ENCODE data around the gene UTP14A. TPM values are rescaled to one million over a fixed set of nuclear protein-coding genes. Genes with fewer than 3 reads are reported as not detected.
"Not testable (repeated sequence)": the region's sequence is repeated elsewhere in the genome, so short reads cannot be mapped to it uniquely, and the experiment has no call there.

UTP14A gene
- polyA plus RNA-seq, 1 of the 3 experiments (the other 2 are of a cell fraction): 25.4 TPM

DNA sequence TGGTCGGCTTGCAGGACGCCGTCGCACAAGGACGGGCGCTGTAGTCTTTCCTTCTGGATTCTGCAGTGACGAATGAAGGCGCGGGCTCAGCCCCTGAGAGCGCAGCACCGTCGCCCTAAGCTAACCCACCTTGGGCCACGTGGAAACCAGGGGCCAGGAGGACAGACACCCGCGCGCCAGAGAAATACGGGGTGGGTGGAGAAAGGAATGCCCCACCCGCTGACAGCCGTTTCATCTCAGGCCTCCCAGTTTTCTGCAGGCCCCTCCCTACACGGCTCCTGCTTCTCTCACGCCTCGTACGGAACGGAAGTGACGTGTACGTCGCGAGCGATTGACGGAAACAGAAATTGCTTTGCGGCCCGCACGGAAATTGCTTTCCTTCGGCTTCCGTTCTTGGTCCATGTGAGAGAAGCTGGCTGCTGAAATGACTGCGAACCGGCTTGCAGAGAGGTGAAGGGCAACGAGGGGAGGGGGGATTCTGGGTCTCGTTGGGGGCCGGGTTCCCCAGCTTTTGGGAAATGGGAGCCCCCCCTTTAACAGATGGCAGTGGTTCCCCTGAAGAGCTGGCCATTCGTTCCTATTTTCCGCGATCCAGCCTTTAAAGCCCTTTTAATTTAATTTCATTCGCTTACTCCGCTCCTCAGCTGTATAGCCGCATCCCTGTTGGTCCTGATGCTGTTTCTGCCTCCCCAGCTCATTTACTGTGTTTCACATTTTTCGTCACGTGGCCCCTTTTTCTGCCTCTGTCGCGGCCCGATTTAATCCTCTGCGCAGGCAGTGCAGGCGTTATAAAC lies at the start of gene UTP14A (continued):
- TF ChIP-seq, protein P1, sequence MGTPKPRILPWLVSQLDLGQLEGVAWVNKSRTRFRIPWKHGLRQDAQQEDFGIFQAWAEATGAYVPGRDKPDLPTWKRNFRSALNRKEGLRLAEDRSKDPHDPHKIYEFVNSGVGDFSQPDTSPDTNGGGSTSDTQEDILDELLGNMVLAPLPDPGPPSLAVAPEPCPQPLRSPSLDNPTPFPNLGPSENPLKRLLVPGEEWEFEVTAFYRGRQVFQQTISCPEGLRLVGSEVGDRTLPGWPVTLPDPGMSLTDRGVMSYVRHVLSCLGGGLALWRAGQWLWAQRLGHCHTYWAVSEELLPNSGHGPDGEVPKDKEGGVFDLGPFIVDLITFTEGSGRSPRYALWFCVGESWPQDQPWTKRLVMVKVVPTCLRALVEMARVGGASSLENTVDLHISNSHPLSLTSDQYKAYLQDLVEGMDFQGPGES (IDR thresholded peaks at IDR 0.05; ENCODE audit: low read depth, low read length): no peak

DNA sequence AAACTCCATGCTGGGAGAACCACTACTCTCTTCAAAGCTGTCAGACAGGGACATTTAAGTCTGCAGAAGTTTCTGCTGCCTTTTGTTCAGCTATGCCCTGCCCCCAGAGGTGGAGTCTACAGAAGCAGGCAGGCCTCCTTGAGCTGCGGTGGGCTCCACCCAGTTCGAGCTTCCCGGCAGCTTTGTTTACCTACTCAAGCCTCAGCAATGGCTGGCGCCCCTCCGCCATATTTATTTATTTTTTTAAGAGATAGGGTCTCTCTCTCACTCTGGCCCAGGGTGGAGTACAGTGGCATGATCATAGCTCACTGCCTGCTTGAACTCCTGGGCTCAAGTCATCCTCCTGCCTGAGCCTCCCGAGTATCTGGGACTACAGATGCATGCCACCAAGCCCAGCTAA lies 46.8 kb upstream of the UTP14A start:
- CTCF ChIA-PET; H2AFZ ChIP-seq (ENCODE audit: low read depth); H3K9me3 ChIP-seq; H3K4me2 ChIP-seq; H3K36me3 ChIP-seq (replicated peaks in 1 of 2; ENCODE audit: control insufficient read depth in 1 of 2, insufficient read depth in 2 of 2, low read length in 1 of 2); H3K9me2 ChIP-seq; H3K27ac ChIP-seq (ENCODE audit: low read depth in 2 of 2, low read length in 1 of 2); H3K4me1 ChIP-seq (ENCODE audit: control insufficient read depth in 1 of 2, insufficient read depth in 2 of 2, low read depth in 1 of 2, low read length in 1 of 2); H3K9ac ChIP-seq; H3K27me3 ChIP-seq (ENCODE audit: insufficient read depth); H3K4me3 ChIP-seq (ENCODE audit: low read depth in 2 of 2, low read length in 1 of 2); H4K20me1 ChIP-seq (ENCODE audit: insufficient read depth); DNase-seq; POLR2A ChIA-PET; H3F3A ChIP-seq (replicated peaks; ENCODE audit: insufficient read depth); H3K79me2 ChIP-seq (ENCODE audit: insufficient read depth): not testable (repeated sequence)
- 20% methylated on average over 6 of the region's 6 CpGs for WGBS (ENCODE audit: low lambda C conversion rate)

DNA sequence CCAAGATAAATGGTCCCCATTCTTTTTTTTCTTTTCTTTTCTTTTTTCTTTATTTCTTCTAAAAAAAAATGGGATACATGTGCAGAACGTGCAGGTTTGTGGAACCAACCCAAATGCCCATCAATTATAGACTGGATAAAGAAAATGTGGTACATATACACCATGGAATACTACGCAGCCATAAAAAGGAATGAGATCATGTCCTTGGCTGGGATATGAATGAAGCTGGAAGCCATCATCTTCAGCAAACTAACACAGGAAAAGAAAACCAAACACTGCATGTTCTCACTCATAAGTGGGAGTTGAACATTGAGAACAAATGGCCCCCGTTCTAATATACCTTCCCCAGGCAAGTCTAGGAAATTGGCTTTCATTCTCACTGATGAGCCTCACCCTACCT lies 39.6 kb upstream of the UTP14A start:
- H3K36me3 ChIP-seq (replicated peaks in 1 of 2; ENCODE audit: control insufficient read depth in 1 of 2, insufficient read depth in 2 of 2, low read length in 1 of 2); H3K4me1 ChIP-seq (ENCODE audit: control insufficient read depth in 1 of 2, insufficient read depth in 2 of 2, low read depth in 1 of 2, low read length in 1 of 2); H4K20me1 ChIP-seq (ENCODE audit: insufficient read depth); DNase-seq; H2AFZ ChIP-seq (ENCODE audit: low read depth); H3K27ac ChIP-seq (ENCODE audit: low read depth in 2 of 2, low read length in 1 of 2); H3F3A ChIP-seq (replicated peaks; ENCODE audit: insufficient read depth); H3K4me2 ChIP-seq; H3K9me3 ChIP-seq; H3K9ac ChIP-seq; H3K4me3 ChIP-seq (ENCODE audit: low read depth in 2 of 2, low read length in 1 of 2); H3K9me2 ChIP-seq; H3K79me2 ChIP-seq (ENCODE audit: insufficient read depth); POLR2A ChIA-PET: not testable (repeated sequence)
- WGBS (ENCODE audit: low lambda C conversion rate): 25% methylated on average over 3 of the region's 3 CpGs
- CTCF ChIA-PET: interaction anchor here (1.0 kb wide), 1 partner anchor 13 kb away, joined by 3 read pairs; no protein-coding TSS in a partner anchor
- H3K27me3 ChIP-seq (ENCODE audit: insufficient read depth): peaks cover 15% of the 10 kb centered on the region; the same call in 1 of the 2 replicates

DNA sequence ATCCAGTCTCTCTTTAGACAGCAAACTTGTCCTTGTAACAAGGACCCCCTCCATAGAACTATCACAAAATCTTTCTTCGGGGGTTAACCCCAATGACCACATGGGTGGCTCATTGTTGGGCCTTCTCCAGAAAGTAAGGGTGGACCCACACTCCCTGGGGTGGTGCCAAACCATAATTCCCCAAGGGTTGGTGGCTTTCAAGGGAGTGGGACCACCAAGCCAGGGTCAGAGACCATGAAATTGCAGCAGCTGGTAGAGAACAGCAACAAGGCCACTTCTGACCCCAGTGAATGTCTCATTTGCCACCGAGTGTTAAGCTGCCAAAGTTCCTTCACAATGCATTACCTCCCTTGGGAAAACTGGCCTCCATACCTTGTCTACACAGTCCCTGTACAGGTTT lies 33.4 kb upstream of the UTP14A start:
- Histone ChIP-seq H3F3A (replicated peaks; ENCODE audit: insufficient read depth) (no peaks in the 10 kb centered on the region), H2AFZ (ENCODE audit: low read depth) (no peak overlapping the region), H3K27ac (ENCODE audit: low read depth in 2 of 2, low read length in 1 of 2) (no peak overlapping the region), H3K9ac (no peak overlapping the region), H3K4me3 (ENCODE audit: low read depth in 2 of 2, low read length in 1 of 2) (no peak overlapping the region), H3K9me3 (no peaks in the 10 kb centered on the region), H3K36me3 (replicated peaks in 1 of 2; ENCODE audit: control insufficient read depth in 1 of 2, insufficient read depth in 2 of 2, low read length in 1 of 2) (no peaks in the 10 kb centered on the region), H4K20me1 (ENCODE audit: insufficient read depth) (no peaks in the 10 kb centered on the region), H3K4me2 (no peak overlapping the region), H3K4me1 (ENCODE audit: control insufficient read depth in 1 of 2, insufficient read depth in 2 of 2, low read depth in 1 of 2, low read length in 1 of 2) (no peaks in the 10 kb centered on the region), H3K27me3 (ENCODE audit: insufficient read depth) (peaks cover 24% of the 10 kb centered on the region; the same call in 1 of the 2 replicates), H3K9me2 (no peaks in the 10 kb centered on the region), H3K79me2 (ENCODE audit: insufficient read depth) (no peaks in the 10 kb centered on the region)
- ChIA-PET CTCF (no interaction called here), POLR2A (no interaction called here)
- 25% methylated on average over 2 of the region's 2 CpGs for WGBS (ENCODE audit: low lambda C conversion rate)
- DNase-seq: no peak
- TF ChIP-seq, protein P2, sequence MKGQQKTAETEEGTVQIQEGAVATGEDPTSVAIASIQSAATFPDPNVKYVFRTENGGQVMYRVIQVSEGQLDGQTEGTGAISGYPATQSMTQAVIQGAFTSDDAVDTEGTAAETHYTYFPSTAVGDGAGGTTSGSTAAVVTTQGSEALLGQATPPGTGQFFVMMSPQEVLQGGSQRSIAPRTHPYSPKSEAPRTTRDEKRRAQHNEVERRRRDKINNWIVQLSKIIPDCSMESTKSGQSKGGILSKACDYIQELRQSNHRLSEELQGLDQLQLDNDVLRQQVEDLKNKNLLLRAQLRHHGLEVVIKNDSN (IDR thresholded peaks at IDR 0.05; ENCODE audit: borderline replicate concordance, low read depth): no peak
- TF ChIP-seq, protein P3, sequence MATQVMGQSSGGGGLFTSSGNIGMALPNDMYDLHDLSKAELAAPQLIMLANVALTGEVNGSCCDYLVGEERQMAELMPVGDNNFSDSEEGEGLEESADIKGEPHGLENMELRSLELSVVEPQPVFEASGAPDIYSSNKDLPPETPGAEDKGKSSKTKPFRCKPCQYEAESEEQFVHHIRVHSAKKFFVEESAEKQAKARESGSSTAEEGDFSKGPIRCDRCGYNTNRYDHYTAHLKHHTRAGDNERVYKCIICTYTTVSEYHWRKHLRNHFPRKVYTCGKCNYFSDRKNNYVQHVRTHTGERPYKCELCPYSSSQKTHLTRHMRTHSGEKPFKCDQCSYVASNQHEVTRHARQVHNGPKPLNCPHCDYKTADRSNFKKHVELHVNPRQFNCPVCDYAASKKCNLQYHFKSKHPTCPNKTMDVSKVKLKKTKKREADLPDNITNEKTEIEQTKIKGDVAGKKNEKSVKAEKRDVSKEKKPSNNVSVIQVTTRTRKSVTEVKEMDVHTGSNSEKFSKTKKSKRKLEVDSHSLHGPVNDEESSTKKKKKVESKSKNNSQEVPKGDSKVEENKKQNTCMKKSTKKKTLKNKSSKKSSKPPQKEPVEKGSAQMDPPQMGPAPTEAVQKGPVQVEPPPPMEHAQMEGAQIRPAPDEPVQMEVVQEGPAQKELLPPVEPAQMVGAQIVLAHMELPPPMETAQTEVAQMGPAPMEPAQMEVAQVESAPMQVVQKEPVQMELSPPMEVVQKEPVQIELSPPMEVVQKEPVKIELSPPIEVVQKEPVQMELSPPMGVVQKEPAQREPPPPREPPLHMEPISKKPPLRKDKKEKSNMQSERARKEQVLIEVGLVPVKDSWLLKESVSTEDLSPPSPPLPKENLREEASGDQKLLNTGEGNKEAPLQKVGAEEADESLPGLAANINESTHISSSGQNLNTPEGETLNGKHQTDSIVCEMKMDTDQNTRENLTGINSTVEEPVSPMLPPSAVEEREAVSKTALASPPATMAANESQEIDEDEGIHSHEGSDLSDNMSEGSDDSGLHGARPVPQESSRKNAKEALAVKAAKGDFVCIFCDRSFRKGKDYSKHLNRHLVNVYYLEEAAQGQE (IDR thresholded peaks at IDR 0.05; ENCODE audit: low read depth, low read length): no peak
- TF ChIP-seq SMC3 (IDR thresholded peaks at IDR 0.05; ENCODE audit: low read depth, low read length): no peak
- TF ChIP-seq, protein P4, sequence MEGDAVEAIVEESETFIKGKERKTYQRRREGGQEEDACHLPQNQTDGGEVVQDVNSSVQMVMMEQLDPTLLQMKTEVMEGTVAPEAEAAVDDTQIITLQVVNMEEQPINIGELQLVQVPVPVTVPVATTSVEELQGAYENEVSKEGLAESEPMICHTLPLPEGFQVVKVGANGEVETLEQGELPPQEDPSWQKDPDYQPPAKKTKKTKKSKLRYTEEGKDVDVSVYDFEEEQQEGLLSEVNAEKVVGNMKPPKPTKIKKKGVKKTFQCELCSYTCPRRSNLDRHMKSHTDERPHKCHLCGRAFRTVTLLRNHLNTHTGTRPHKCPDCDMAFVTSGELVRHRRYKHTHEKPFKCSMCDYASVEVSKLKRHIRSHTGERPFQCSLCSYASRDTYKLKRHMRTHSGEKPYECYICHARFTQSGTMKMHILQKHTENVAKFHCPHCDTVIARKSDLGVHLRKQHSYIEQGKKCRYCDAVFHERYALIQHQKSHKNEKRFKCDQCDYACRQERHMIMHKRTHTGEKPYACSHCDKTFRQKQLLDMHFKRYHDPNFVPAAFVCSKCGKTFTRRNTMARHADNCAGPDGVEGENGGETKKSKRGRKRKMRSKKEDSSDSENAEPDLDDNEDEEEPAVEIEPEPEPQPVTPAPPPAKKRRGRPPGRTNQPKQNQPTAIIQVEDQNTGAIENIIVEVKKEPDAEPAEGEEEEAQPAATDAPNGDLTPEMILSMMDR (IDR thresholded peaks at IDR 0.05): no peak
- TF ChIP-seq SIN3A (IDR thresholded peaks at IDR 0.05; ENCODE audit: borderline replicate concordance, low read depth, low read length): no peak
- no peak for TF ChIP-seq EP300 (IDR thresholded peaks at IDR 0.05; ENCODE audit: borderline replicate concordance in 1 of 2, low read depth in 1 of 2, low read length in 1 of 2)
- no peak for TF ChIP-seq CHD2 (IDR thresholded peaks at IDR 0.05; ENCODE audit: low read length, partially characterized antibody)
- TF ChIP-seq TCF12 (IDR thresholded peaks at IDR 0.05): no peak
- TF ChIP-seq FOXJ3 (CRISPR knock-in tag; IDR thresholded peaks at IDR 0.05): no peak
- TF ChIP-seq POLR2AphosphoS5 (IDR thresholded peaks at IDR 0.05; ENCODE audit: low read depth, low read length): no peak
- TF ChIP-seq FOXM1 (IDR thresholded peaks at IDR 0.05; ENCODE audit: low read depth): no peak
